Thyroid gland (tissue), 4 donors: ENCODE data around the gene PPP1R9A. TPM values are rescaled to one million over a fixed set of nuclear protein-coding genes. Genes with fewer than 3 reads are reported as not detected.

Experiments
- DNase-seq, 2 donors: peaks; one replicate each; pipeline ENCODE4 v3.0.0-alpha.2; 2019
- H3K27ac ChIP-seq, 3 donors: fragments of 200-600 bp; sonication (generic); 1 replicate in 2 of 3; 2 replicates in 1 of 3; pipeline ENCODE4 v1.5.1; 2016 to 2019; ENCODE audit warnings: mild to moderate bottlenecking in 1 of 3, moderate library complexity in 1 of 3
- H3K27me3 ChIP-seq: fragments of 200-600 bp; sonication (generic); one replicate; pipeline ENCODE4 v1.5.1; 2019
- H3K36me3 ChIP-seq, 2 donors: fragments of 200-600 bp; sonication (generic); one replicate each; pipeline ENCODE4 v1.5.1; 2016 to 2019
- H3K4me1 ChIP-seq, 2 donors: fragments of 200-600 bp; sonication (generic); one replicate each; pipeline ENCODE4 v1.5.1; 2017 to 2019
- H3K4me3 ChIP-seq, 3 donors: fragments of 200-600 bp; sonication (generic); replicated peaks in 1 of 3; 1 replicate in 2 of 3; 2 replicates in 1 of 3; pipeline ENCODE4 v1.5.1; 2016; ENCODE audit warnings: mild to moderate bottlenecking in 1 of 3
- H3K9me3 ChIP-seq: fragments of 200-600 bp; sonication (generic); one replicate; pipeline ENCODE4 v1.5.1; 2017
- CTCF ChIP-seq, 6 experiments: fragments of 200-600 bp in 3 of 6; fragments of 450-650 bp in 3 of 6; sonication (generic) in 3 of 6; IDR thresholded peaks; one replicate each; pipeline ENCODE4 v1.5.1; 2016 to 2019; ENCODE audit warnings: antibody characterized with exemption in 6 of 6, mild to moderate bottlenecking in 2 of 6, inconsistent platforms in 1 of 6, moderate library complexity in 1 of 6
- POLR2A ChIP-seq, 2 donors: fragments of 450-650 bp; IDR thresholded peaks; one replicate each; pipeline ENCODE4 v1.6.1; 2017; ENCODE audit warnings: antibody characterized with exemption in 2 of 2, mild to moderate bottlenecking in 2 of 2, moderate library complexity in 1 of 2
- WGBS, 2 donors: methylation state at CpG; one replicate each; pipeline ENCODE4 v1.1.5; 2017; 5-methylcytosine and 5-hydroxymethylcytosine counted together
- intact Hi-C: fragments of 100-400 bp; cut with DNase I; formaldehyde crosslinking; loops from one replicate; pipeline ENCODE4 v1.15.1; 2023
- total RNA-seq, 4 donors: library from RNA; depleted of rRNA; stranded (reverse); fragments of >200 nt; gene quantifications; one replicate each; pipeline ENCODE4 v1.2.3, GENCODE V29; 2016

The PPP1R9A gene
- total RNA-seq, 4 donors from 2014 or later = 38.8 to 89.6 (median 45.5) TPM

- H3K36me3 ChIP-seq = no peaks in the 10 kb centered on the region
- TF ChIP-seq CTCF (IDR thresholded peaks at IDR 0.05) (no peak), POLR2A (IDR thresholded peaks at IDR 0.05) (no peak)
- H3K27me3 ChIP-seq = no peaks in the 10 kb centered on the region
- no peaks in the 10 kb centered on the region for H3K9me3 ChIP-seq
- DNase-seq = no peak
- intact Hi-C loops = no loop called here
- H3K4me3 ChIP-seq = no peak overlapping the region
- no peak overlapping the region for H3K27ac ChIP-seq
- no peaks in the 10 kb centered on the region for H3K4me1 ChIP-seq
- WGBS, 2 donors = 96 to 100% methylated on average over 1 of the region's 1 CpG
Observed at GRCh38 chr7:95320651-95321050, 413.3 kb downstream of the PPP1R9A start.

GRCh38 chr7:95321720-95322119 lies 414.3 kb downstream of the PPP1R9A start:
- H3K36me3 ChIP-seq = no peaks in the 10 kb centered on the region
- no peak overlapping the region for H3K27ac ChIP-seq
- DNase-seq = no peak
- WGBS, 2 donors = 69 to 72% methylated on average over 1 of the region's 1 CpG
- H3K27me3 ChIP-seq = no peaks in the 10 kb centered on the region
- no peak overlapping the region for H3K4me3 ChIP-seq
- H3K4me1 ChIP-seq = no peaks in the 10 kb centered on the region
- TF ChIP-seq CTCF (IDR thresholded peaks at IDR 0.05) (no peak), POLR2A (IDR thresholded peaks at IDR 0.05) (no peak)
- intact Hi-C loops = no loop called here
- no peaks in the 10 kb centered on the region for H3K9me3 ChIP-seq

GRCh38 chr7:95322396-95322795 lies 415.0 kb downstream of the PPP1R9A start:
- TF ChIP-seq CTCF (IDR thresholded peaks at IDR 0.05) = no peak
- TF ChIP-seq POLR2A (IDR thresholded peaks at IDR 0.05) = no peak
- intact Hi-C loops = no loop called here
- no peaks in the 10 kb centered on the region for H3K9me3 ChIP-seq
- H3K27me3 ChIP-seq = no peaks in the 10 kb centered on the region
- H3K4me3 ChIP-seq = no peak overlapping the region
- no peaks in the 10 kb centered on the region for H3K36me3 ChIP-seq
- WGBS, 2 donors = 78 to 83% methylated on average over 8 of the region's 8 CpGs
- DNase-seq = no peak
- no peak overlapping the region for H3K27ac ChIP-seq
- H3K4me1 ChIP-seq = no peaks in the 10 kb centered on the region

- Histone ChIP-seq H3K27ac (no peak overlapping the region), H3K36me3 (no peaks in the 10 kb centered on the region), H3K4me1 (no peaks in the 10 kb centered on the region), H3K9me3 (no peaks in the 10 kb centered on the region), H3K4me3 (no peak overlapping the region), H3K27me3 (no peaks in the 10 kb centered on the region)
- intact Hi-C loops = no loop called here
- DNase-seq = no peak
- TF ChIP-seq POLR2A (IDR thresholded peaks at IDR 0.05) (no peak), CTCF (IDR thresholded peaks at IDR 0.05) (no peak)
- WGBS, 2 donors = 58 to 74% methylated on average over 2 of the region's 2 CpGs
Observed at GRCh38 chr7:95322854-95323253, 415.5 kb downstream of the PPP1R9A start.

- Histone ChIP-seq H3K9me3 (no peaks in the 10 kb centered on the region), H3K27ac (no peak overlapping the region), H3K4me3 (no peak overlapping the region), H3K4me1 (no peaks in the 10 kb centered on the region), H3K36me3 (no peaks in the 10 kb centered on the region), H3K27me3 (no peaks in the 10 kb centered on the region)
- no peak for DNase-seq
- intact Hi-C loops = no loop called here
- 84 to 90% methylated on average over 9 of the region's 9 CpGs for WGBS, 2 donors
- TF ChIP-seq CTCF (IDR thresholded peaks at IDR 0.05) (no peak), POLR2A (IDR thresholded peaks at IDR 0.05) (no peak)
Observed at GRCh38 chr7:95323410-95324129, 416.2 kb downstream of the PPP1R9A start.
